GM18502 (cell line): ENCODE measurements around the gene ABHD11.
"Not testable (repeated sequence)": the region's sequence is repeated elsewhere in the genome, so short reads cannot be mapped to it uniquely, and the experiment has no call there.

ENCODE experiments used
- ATAC-seq: cut with Tn5 transposase; IDR thresholded peaks from one replicate; pipeline ENCODE4 v1.9.1; 2021; ENCODE audit warnings: mild to moderate bottlenecking; ENCODE audit not compliant: unreplicated experiment, poor library complexity

ABHD11 gene

GRCh38 chr7:73720443-73720842 lies 18.2 kb downstream of the ABHD11 start:
- ATAC-seq, result not testable (repeated sequence)

- peak; percentile 3 for ATAC-seq
Measured at GRCh38 chr7:73719806-73720169, 18.8 kb downstream of the ABHD11 start.

GRCh38 chr7:73718905-73719805 lies 19.4 kb downstream of the ABHD11 start, which contains the start of gene STX1A:
Gene STX1A, minus strand, starts transcription at chr7:73719669. Its CDS starts 38 bp downstream, at chr7:73719631.
- peak; percentile 73 for ATAC-seq

GRCh38 chr7:73718438-73718881 lies 20.1 kb downstream of the ABHD11 start:
- no peak for ATAC-seq

- no peak for ATAC-seq
Measured at GRCh38 chr7:73717991-73718405, 20.6 kb downstream of the ABHD11 start.

- no peak for ATAC-seq
Measured at GRCh38 chr7:73717025-73717807, 21.4 kb downstream of the ABHD11 start.

- no peak for ATAC-seq
Measured at GRCh38 chr7:73716318-73716890, 22.2 kb downstream of the ABHD11 start.

- ATAC-seq, result no peak
Measured at GRCh38 chr7:73715648-73716317, 22.8 kb downstream of the ABHD11 start.

GRCh38 chr7:73713319-73713718 lies 25.3 kb downstream of the ABHD11 start:
- not testable (repeated sequence) for ATAC-seq

GRCh38 chr7:73712773-73713172 lies 25.8 kb downstream of the ABHD11 start:
- no peak for ATAC-seq

GRCh38 chr7:73708961-73709549 lies 29.5 kb downstream of the ABHD11 start:
- ATAC-seq, result no peak

- ATAC-seq, result no peak
Measured at GRCh38 chr7:73707045-73707631, 31.5 kb downstream of the ABHD11 start.

- no peak for ATAC-seq
Measured at GRCh38 chr7:73706126-73707044, 32.2 kb downstream of the ABHD11 start.

GRCh38 chr7:73705551-73705920 lies 33.1 kb downstream of the ABHD11 start:
- no peak for ATAC-seq

- no peak for ATAC-seq
Measured at GRCh38 chr7:73704640-73705550, 33.7 kb downstream of the ABHD11 start.

- ATAC-seq, result no peak
Measured at GRCh38 chr7:73703757-73704639, 34.6 kb downstream of the ABHD11 start.

GRCh38 chr7:73703225-73703624 lies 35.4 kb downstream of the ABHD11 start:
- ATAC-seq, result no peak
